Activated T-helper 1 cell treated with Interleukin-2 at 50 U/mL for 16 hours (primary cell): ENCODE results near the gene DYNLL1.
"Not testable (repeated sequence)": the region's sequence is repeated elsewhere in the genome, so short reads cannot be mapped to it uniquely, and the experiment has no call there.

Source experiments
- DNase-seq: peaks from one replicate; pipeline ENCODE4 v3.0.0-alpha.2; 2020; ENCODE audit warnings: low read depth

Gene DYNLL1

GRCh38 chr12:120474616-120474960 lies 21.3 kb upstream of the DYNLL1 start:
- no peak for DNase-seq

GRCh38 chr12:120475643-120476042 lies 20.3 kb upstream of the DYNLL1 start:
- DNase-seq, result no peak

GRCh38 chr12:120479458-120479857 lies 16.5 kb upstream of the DYNLL1 start:
- no peak for DNase-seq

GRCh38 chr12:120480211-120480610 lies 15.7 kb upstream of the DYNLL1 start:
- DNase-seq, result no peak

- no peak for DNase-seq
These were observed 14.7 kb upstream of the DYNLL1 start for GRCh38 chr12:120481022-120481767.

GRCh38 chr12:120483621-120484020 lies 12.3 kb upstream of the DYNLL1 start:
- DNase-seq, result no peak

GRCh38 chr12:120485961-120486881 lies 9.7 kb upstream of the DYNLL1 start:
- DNase-seq, result no peak

- not testable (repeated sequence) for DNase-seq
These were observed 8.4 kb upstream of the DYNLL1 start for GRCh38 chr12:120487552-120487951.

- DNase-seq, result no peak
These were observed 7.8 kb upstream of the DYNLL1 start for GRCh38 chr12:120488057-120488640.

GRCh38 chr12:120489018-120489417 lies 6.9 kb upstream of the DYNLL1 start:
- DNase-seq, result no peak

- DNase-seq, result no peak
These were observed 5.6 kb upstream of the DYNLL1 start for GRCh38 chr12:120490325-120490724.

- no peak for DNase-seq
These were observed 4.9 kb upstream of the DYNLL1 start for GRCh38 chr12:120490833-120491512.

- DNase-seq, result no peak
These were observed 655 bp upstream of the DYNLL1 start for GRCh38 chr12:120495186-120495730.

- peak; percentile 26 for DNase-seq
These were observed 764 bp downstream of the DYNLL1 start for GRCh38 chr12:120496413-120497340.

- DNase-seq, result no peak
These were observed 1.7 kb downstream of the DYNLL1 start for GRCh38 chr12:120497524-120498150.

GRCh38 chr12:120498870-120499515 lies 3.1 kb downstream of the DYNLL1 start:
- no peak for DNase-seq

- no peak for DNase-seq
These were observed 4.7 kb downstream of the DYNLL1 start for GRCh38 chr12:120500581-120500980.

- DNase-seq, result no peak
These were observed 8.7 kb downstream of the DYNLL1 start for GRCh38 chr12:120504587-120504986.

GRCh38 chr12:120508537-120508936 lies 12.6 kb downstream of the DYNLL1 start:
- no peak for DNase-seq

- DNase-seq, result no peak
These were observed 18.1 kb downstream of the DYNLL1 start for GRCh38 chr12:120514002-120514401.
